ENCODE results near the gene NTM.

Gene NTM

DNA sequence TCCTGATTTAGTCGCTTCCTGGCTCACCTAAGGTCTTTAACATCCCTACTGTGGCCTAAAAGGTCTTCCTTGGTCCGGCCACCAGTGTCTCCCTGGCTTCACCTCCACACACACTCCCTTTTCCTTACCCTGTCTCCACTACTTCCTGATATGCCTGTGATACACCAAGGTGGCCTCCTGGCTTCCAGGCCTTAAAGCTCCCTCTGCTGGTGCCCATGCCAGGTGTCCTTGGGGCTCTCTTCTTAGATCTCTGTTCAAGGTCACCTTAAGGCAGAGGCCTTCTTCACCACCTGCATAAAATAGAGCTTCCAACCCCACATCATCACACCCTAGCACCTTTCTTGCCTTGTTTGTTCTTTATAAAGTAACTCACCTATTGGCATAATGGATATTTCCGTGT, 787.7 kb downstream of the NTM start:
- DNase-seq (ENCODE audit: low spot score), result peak; percentile 19

DNA sequence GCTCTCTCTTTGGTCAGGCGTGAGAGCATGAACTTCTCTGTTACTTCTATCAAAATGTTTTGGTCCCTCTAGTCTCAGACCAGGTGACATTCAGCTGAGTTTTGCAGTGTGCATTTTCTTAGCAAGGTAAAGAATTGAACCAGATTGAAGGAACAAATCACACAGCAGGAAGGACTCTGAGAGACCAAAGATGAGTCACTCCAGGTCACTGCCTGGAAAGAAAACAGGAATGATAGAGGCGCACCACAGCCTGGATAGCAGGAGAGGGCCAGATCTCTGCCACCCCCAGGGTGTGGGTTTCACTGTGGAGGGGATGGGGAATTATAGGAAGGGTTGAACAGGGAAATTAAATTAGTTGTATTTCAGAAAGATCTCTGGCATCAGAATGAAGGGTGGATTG, 788.3 kb downstream of the NTM start:
- DNase-seq (ENCODE audit: low spot score), result peak; percentile 37

DNA sequence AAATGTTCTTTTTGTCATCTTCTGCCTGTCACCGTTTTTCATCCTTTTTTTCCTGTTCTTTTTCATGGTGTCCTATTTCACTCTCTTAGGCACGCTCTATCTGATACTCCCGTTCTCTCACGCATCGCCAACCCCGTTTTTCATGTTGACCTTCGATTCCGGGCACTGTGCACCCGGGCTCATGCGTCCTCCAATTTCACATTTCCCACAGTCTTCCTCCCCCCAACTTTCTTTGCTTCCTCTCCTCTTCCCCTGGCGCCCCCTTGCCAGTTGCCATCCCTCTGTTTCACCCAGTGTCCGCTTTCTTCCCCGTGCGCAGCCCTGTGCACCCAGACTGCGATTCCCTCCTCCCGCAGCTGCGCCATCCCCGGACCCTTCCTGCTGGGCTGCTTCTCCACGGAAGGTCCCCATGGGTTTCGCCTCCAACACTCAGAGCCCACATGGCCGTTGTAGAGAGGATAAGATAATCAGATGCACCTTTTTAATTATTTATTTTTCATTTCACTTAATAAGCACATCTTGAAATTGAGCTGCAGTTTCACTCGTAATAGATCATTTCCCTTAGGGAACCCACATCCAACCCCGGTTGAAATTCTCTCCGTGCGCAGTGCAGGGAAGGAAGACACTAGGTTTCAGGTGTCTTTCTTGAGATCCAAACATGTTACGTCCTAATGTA, 791.1 kb downstream of the NTM start:
- DNase-seq (ENCODE audit: low spot score), result no peak

DNA sequence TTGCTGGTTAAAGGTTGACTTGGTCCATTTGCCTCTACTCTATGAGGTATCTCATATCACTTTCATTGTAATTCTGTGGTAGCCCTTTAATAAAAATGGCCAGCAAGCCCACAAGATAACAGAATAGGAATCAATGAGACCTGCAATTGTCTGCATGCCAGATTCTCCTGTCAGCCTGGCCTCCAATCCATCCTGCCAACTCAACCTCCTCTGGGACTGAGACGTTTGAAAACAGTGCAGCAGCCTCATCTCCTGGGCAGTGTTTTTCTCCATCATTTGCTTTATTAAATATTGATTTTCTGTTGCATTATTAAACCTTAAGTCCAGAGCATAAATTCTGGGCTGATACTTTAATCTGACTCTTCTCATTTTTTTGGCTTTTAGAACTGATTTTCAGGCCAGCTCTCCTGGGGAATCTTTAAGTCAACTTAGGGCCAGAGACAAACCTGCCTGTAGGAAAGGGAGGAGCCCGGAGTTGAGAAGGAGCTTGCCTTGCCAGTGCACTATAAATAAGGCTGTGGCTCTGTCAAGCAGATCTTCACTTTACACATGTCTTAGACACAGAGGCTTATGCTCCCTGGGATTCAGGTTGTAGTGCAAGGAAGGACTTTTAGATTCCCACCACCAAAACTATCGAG, 798.0 kb downstream of the NTM start:
- no peak for DNase-seq (ENCODE audit: low spot score)

DNA sequence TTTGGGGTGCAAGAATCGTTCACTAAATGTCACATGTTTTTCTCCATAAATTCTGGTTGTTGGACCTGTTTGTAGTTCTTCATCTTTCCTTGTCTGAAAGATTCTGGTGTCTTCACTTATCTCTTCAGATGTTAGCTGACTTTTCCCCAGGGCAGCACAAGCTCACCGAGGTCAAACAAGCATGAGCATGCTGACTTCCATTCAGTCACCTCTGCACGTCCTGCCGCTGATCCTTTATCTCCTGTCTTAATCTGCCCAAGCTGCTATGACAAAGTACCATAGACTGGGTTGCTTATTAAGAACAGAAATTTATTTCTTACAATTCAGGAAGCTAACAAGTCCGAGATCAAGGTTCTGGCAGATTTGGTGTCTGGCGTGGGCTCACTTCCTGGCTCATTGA, 800.6 kb downstream of the NTM start:
- DNase-seq (ENCODE audit: low spot score), result no peak

DNA sequence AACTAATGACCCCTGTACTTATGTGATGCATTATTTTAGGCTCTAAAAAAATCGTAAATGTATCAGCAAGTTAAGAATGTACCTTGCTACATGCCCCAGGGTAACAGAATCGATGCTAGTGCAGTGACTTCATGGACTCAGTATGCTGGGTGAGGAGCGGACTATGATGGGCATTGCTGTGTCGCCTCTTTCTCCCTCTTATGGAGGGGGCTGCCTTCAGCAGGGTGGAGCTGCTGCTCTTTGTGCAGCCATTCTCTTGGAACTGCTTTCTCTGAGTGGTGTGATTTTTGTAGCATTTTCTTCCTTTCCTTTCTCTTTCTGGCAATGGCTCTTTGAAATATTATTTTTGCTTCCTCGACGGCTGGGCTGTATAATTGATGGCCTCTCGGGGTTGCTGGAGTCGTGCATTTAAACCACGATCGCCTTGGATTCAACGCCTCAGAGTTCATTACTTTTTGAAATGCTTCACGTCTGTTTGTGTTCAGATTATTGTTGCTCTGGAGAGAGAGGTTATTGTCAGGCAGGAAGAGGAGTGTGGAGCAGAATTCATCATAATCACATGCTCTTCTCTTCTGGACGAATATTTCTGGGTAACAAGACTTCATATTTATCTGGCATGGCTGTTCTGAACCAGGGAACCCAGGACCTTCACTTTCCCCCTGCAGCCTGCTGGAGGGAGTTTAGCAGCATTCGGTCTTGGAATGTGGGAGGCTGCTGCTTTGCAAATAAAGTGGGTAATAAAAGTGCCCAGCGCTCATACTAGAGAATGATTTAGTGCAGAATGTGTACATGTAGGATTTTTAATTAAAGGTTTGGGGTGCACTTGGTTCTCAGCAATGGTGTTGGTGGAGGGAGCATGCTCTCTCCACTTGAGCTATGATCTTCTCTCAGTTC, 804.2 kb downstream of the NTM start:
- no peak for DNase-seq (ENCODE audit: low spot score)

DNA sequence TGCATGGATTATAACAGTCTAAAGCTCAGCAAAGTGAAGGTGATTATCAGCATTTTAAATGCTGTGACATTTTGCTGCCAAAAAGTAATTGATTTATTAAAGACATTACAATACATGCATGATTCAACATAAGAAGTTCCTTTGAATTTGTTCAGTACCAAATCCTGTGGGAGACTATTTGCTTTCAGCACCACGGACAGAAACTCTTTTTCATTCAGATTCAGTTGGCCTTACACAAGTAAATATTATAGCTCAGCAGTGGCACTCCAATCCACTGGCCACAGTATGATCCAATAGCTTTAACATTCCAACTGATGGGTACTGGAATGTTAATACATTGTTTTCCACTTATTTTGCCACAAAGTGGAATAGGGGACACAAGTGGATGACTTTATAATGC, 806.7 kb downstream of the NTM start:
- DNase-seq (ENCODE audit: low spot score), result no peak

DNA sequence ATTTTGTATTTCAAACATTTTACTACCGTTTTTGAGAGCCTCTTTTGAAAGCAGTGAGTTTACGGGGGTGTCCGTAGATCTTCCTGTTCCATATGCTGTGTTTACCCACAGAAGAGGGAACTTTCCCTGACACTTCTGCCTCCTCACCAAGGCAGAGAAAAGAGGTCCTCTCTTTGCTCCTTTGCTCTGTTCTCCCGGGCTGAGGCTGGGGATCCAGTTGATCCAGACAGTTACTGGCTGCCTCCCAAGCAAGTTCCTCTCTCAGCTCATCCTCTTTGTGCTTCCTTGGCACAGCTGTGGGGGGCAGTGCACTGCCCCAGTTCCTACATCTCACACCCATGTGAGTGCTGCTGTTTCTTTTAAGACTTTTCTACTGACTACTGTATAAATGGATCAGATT, 813.7 kb downstream of the NTM start:
- no peak for DNase-seq (ENCODE audit: low spot score)

DNA sequence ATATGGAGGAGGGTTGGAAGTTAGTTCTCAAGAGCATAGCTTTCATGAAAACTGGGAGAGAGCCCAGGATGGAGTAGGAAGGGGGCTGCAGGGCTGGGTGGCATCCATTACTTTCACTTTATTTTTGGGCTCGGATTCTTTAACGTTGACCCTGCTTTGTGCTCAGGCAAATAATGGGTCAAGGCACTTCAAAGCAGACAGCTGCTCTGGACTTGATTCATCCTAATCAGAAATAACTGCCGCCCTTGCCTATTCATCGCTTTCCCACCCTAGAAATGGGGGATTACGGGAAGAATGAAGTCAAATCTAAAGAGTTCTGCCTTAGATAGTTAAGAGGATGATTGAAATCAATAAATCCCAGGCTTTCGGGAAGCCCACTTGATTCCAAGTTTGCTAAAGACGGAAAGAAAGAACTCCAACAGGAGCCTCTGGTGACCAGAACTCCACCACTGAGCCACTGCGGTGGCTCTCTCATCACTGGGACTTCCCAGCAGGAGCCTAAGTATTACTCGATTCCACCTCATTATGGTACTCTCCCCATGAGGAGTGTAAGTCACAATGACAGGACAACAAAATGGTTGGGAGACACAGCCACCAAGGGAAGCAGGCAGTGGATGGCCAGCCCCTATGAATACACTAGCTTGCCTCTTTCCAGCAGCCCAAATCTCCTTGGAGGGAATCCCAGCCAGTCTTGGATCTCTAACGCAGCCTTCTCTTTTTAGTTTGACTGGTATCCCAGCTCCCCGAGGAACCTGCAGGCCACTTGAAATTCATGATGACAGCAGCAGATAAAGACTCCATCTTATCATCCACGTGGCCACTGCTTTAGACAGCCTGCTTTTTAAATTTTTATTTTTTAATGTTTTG, 815.5 kb downstream of the NTM start:
- no peak for DNase-seq (ENCODE audit: low spot score)

DNA sequence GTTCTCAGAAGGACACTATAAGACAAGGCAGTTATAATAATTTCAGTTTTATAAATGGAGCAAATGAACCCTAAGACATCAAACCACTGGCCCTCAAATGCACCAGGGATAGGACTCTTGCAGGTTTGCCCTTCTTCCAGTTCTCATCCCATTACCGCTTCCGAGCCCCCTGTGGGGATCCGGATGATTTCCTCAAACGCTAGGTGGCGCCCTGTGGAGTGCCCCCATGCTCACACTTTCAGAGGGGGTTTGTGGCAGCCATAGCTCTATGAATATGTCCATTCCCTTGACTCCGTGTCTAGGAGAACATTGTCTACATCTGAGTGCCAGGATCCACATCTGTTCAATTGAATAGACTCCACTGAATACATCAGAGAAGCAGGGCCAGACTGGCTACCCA, 816.3 kb downstream of the NTM start:
- no peak for DNase-seq (ENCODE audit: low spot score)

DNA sequence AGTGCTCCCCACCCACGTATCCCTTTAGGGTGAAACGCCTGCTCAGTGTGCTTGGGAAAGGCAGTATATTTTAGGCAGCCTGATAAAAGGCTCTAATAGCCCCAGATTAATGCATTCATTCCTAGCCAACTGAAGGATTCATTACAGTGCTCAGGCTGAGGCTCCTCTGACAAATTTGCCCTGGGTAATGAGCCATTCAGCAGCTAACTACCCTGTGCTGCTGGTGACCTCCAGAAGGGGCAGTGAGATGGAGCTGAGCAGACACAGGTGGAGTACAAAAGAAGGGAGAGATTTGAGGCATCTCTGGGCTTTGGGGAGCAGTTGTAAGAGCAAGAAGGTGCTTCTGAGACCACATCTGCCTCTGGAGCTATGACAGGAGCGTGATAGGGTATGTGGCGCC, 817.0 kb downstream of the NTM start:
- no peak for DNase-seq (ENCODE audit: low spot score)

DNA sequence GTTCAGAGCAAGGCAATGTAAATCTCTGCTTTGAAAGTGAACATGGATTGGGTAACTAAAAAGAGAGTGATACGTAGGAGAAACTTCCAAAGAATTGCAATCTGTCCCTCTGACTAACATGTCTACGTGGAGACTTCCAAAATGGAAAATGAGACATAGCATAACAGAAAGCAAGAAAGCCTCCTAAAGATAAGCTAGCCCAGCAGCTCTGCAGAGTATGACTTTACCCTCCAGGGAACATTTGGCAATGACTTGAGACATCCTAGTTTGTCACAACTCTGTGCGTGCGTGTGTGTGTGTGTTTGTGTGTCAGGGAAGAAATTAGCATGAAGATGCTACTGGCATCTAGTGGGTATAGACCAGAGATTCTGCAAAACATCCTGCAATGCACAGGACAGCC, 817.4 kb downstream of the NTM start:
- DNase-seq (ENCODE audit: low spot score), result no peak

DNA sequence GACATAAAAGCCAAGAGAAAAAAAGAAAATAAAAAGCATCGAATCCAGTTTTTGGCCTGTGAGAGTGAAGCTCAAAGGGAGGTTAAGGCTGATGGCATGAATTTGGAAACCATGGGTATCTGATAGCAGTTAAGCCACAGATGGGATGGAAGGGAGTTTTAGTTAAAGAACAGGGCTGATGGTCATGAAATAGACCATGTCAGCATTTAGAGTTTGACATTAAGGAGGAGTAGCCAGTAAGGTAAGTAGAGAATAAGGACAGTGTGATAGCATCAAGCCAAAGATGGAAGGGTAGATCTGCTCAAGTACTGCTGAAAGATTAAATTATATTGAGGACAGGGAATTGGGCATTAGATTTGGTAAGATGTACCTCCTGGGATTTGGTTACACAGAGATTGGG, 826.5 kb downstream of the NTM start:
- DNase-seq (ENCODE audit: low spot score), result no peak

DNA sequence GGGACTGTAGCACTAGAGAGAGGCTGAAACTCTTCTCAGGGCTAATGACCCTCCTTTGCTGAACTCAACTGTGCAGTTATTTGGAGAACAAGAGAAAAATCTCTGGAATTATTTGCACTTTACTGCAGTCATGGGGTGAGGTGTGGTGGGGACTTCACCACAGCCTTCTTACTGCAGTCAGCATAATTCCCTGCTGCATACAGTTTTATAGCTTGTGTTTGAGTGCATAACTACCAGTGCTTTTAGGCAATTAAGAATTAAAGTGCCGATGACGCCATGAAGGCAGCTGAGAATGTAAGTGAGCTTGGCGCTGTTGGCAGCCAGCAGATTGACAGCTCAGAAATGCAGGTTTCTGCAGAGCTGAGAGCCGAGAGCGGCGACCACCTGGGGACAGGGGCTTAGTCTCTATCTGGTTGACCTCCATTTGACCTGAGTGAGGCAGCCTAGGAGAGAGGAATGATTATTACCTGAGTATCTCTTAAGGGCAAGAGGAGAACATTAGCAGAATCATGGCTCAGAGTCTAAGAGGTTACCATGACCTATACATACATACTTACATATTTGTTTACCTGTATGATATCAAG, 830.0 kb downstream of the NTM start:
- DNase-seq (ENCODE audit: low spot score), result no peak

DNA sequence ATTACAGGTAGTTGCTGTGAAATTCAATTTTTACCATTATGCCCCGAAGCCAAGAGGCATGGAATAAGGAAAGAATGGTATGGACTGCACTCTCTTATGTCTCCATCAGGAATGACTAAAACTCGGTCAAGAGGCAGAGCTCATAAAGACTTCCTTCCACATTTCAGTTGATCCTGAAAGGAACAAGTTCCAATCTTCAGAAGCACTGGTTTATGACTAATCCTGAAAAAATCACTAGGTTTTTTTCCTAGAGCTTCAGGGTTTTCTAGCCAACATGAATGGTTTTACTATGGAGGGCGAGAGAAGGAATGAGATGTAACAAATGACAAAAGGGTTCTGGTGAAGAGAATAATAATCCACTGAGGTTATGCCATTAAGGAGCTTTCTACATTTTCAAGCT, 832.2 kb downstream of the NTM start:
- no peak for DNase-seq (ENCODE audit: low spot score)

DNA sequence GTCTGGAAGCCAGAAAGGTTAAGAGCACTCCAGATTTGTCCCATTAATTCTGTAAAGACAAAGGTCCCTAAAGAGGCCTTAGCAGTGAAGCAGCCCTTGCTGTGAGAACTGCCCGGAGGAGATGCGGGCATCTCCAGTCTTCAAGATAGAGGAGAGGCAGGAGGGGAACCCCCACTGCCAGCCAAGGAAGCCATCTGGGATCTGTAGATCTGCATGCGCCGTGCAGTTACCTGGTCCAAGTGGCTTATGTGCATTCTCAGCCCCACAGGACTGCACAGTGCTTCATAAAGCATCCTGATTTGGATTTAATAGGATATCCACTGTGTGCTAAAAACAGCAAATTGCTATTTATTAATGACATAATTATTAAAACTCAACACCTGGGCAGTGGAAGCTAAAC, 834.6 kb downstream of the NTM start:
- no peak for DNase-seq (ENCODE audit: low spot score)

DNA sequence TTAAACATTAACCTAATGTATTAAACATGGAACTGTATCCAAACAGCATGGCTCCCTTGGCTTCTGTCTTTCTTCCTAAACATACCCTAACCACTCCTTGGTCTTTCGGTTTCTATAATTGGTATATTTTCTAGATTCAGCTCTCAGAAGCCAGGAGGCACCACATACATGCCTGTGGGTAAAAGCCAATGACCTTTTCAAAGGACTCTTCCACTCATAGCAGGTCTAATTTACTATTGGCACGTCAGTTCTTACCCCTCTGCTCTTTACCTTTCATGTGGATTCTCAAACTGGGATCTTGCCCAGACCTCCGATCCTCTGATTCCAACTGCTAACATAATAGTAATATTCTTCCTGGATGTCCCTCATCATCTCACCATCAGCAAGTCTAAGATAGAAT, 835.1 kb downstream of the NTM start:
- no peak for DNase-seq (ENCODE audit: low spot score)

DNA sequence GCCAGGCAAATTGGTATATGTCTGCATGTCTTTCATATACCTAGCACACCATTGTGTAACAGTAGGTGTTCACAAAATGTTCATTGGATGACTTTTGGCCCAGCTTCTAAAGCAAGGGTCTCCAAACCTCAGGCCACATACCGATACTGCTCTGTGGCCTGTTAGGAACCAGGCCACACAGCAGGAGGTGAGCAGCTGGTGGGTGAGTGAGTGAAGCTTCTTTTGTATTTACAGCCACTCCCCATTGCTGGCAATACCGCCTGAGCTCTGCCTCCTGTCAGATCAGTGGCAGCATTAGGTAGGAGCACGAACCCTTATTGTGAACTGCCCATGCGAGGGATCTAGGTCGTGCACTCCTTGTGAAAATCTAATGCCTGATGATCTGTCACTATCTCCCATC, 836.6 kb downstream of the NTM start:
- no peak for DNase-seq (ENCODE audit: low spot score)

DNA sequence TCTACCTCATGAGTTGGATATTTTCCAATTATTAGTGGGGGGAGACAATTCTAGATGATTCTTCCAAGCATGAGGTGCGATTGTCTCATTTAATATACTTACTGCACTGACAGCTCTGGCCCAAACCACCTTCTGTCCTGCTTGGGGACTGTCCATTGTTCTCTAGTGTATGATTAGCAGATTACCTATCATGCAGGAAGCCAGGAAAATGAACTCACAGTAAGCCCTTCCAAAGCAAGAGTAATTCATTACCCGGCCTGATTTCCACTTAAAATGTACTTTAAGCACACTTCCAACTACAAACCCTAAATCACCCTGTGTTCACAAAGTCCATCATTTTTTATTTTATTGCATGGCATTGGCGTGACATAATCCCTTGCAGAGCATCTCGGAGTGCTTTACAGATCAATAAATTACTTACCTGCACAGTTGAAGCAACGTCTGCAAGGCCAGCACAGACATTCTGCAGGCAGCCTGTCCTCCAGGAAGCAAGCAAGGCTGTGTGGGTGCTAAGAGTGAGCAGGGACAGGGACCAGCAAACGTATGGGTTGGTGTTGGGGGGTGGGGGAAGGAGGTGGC, 838.2 kb downstream of the NTM start:
- DNase-seq (ENCODE audit: low spot score), result no peak

DNA sequence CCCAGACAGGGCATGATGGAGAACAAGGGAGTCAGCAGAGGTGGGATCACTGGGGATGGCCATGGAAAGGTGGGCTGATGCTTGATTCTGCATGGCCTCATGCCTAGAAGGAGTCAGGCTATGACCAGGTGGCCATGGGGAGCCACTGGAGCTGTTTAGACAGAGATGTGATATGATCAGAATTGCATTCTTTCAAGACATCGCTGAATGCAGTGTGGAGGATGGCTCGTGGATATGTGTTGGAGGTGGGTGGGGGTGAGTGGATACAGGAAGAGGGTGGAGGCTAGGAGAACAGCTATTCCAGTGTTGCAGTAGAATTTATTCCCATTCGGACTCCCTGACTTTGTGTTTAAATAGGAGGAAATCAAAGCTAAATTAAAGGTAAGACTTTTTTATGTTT, 841.1 kb downstream of the NTM start:
- no peak for DNase-seq (ENCODE audit: low spot score)

DNA sequence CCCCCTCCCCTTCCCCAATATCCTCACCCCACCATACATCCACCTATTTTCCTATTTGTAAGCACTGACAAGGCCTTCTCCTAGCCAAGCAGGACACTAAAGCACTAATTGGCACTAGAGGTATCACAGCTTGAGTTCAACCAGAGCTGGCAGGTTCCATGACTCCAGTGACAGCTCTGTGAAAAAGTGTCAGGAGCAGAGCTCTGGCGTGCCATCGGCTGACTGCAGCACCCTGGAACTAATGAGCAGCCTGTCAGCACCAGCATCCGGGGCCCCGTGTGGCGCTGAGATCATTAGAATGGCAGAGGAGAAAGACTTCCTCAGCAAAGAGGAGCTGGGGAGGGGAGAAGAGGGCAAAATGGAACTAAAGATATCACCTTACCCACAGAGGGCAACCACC, 847.4 kb downstream of the NTM start:
- DNase-seq (ENCODE audit: low spot score), result no peak

DNA sequence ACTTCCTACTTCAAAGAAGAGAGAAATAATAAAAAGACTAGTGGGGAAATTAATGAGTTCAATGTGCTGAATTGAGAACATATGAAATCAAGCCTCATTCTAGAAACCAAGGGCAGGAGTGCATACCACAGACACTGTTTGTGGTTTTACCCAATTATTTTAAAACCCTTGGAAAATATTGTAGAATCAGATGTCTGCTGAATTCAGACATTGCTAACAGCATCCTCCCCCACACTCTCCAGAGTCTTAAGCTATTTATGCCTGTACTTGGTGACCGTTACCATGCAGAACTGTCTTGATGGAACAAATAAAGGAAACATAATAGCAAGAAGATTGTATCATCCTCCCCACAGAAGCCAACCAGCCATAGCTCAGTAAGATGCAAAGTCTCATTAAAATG, 850.1 kb downstream of the NTM start:
- peak; percentile 44 for DNase-seq (ENCODE audit: low spot score)

All from hepatic stellate cell (primary cell).